ENCODE results near the gene ELOB.

GRCh38 chr16:2824626-2825025 lies 47.5 kb upstream of the ELOB start:
- TF ChIP-seq ZNF317 (CRISPR knock-in tag; IDR thresholded peaks at IDR 0.05) (no peak), CCAR2 (optimal IDR thresholded peaks at IDR 0.05; ENCODE audit: low read depth, low read length) (no peak), ZEB1 (IDR thresholded peaks at IDR 0.05; ENCODE audit: insufficient replicate concordance, low read depth) (no peak), IRF1 (CRISPR knock-in tag; IDR thresholded peaks at IDR 0.05; ENCODE audit: low read depth) (no peak), TAF15 (IDR thresholded peaks at IDR 0.05; ENCODE audit: low read depth, low read length, poor library complexity, severe bottlenecking) (no peak), GABPA (IDR thresholded peaks at IDR 0.05; ENCODE audit: low read depth, low read length) (no peak), GABPA (CRISPR knock-in tag; IDR thresholded peaks at IDR 0.05; ENCODE audit: low read depth) (no peak), ZNF280B (CRISPR knock-in tag; IDR thresholded peaks at IDR 0.05; ENCODE audit: borderline replicate concordance) (no peak), ZNF629 (CRISPR knock-in tag; conservative IDR thresholded peaks at IDR 0.05) (no peak), HNF4A (CRISPR knock-in tag; IDR thresholded peaks at IDR 0.05) (no peak), SIN3A (IDR thresholded peaks at IDR 0.05; ENCODE audit: borderline replicate concordance, low read depth, low read length) (no peak), POLR2A (IDR thresholded peaks at IDR 0.05; ENCODE audit: insufficient read depth in 1 of 2, low read depth in 2 of 2, low read length in 2 of 2) (no peak)

All from HepG2 (cell line).